ENCODE measurements around the gene TMEM26. TPM values are rescaled to one million over a fixed set of nuclear protein-coding genes. Genes with fewer than 3 reads are reported as not detected.

Gene TMEM26
- total RNA-seq, 4 donors from 2014 or later = 0.22 to 1.0 TPM; not detected in 2

DNA sequence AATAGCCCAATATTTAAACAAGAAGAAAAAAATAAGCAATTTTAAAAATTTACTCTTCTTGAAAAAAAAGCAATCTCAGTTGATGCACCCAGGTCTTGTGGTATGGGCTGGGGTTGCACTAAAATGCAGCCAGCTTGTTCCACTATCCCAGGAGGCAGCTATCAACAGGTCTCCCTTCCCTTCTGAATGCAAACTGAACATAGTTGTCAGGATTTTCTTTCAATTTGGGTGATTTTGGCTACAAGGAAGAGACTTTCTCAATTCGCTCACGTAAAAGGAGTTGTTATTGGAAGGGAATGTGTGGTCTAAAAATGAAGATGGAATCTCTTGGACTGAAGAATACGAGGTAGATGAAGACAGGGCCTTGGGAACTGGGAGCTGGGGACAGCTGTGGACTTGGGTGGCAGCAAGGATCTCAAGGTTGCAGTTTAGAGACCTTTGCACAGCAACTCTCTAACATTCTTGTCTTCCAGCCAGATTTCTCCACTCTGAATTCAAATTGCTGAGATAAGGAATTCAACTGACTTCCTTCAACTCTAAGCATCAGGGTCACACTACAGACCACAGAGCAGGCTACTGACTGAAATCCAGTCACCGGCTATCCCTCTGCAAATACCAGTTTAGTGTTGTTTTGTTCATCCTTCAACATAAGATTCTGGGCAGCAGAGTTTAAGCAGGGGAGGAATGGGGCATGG, 3.1 kb upstream of the TMEM26 start:
- TF ChIP-seq, protein P1, sequence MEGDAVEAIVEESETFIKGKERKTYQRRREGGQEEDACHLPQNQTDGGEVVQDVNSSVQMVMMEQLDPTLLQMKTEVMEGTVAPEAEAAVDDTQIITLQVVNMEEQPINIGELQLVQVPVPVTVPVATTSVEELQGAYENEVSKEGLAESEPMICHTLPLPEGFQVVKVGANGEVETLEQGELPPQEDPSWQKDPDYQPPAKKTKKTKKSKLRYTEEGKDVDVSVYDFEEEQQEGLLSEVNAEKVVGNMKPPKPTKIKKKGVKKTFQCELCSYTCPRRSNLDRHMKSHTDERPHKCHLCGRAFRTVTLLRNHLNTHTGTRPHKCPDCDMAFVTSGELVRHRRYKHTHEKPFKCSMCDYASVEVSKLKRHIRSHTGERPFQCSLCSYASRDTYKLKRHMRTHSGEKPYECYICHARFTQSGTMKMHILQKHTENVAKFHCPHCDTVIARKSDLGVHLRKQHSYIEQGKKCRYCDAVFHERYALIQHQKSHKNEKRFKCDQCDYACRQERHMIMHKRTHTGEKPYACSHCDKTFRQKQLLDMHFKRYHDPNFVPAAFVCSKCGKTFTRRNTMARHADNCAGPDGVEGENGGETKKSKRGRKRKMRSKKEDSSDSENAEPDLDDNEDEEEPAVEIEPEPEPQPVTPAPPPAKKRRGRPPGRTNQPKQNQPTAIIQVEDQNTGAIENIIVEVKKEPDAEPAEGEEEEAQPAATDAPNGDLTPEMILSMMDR (IDR thresholded peaks at IDR 0.05; ENCODE audit: low read depth) = no peak

DNA sequence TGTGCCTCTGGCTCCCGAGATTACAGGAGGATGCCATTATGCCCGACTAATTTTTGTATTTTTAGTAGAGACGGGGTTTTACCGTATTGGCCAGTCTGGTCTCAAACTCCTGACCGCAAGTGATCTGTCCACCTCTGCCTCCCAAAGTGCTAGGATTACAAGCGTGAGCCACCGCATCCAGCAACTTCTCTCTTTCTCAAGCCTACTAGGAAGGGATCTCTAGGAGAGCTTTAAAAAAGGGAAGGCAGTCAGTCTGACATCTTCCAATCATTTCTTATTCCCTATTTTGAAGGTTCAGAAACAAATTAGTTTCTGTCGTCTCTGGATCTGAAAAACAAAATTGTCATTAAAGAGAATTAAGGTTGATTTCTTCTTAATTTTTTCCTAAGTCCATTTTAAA, 2.5 kb upstream of the TMEM26 start:
- TF ChIP-seq, protein P1 (IDR thresholded peaks at IDR 0.05; ENCODE audit: low read depth) = no peak

DNA sequence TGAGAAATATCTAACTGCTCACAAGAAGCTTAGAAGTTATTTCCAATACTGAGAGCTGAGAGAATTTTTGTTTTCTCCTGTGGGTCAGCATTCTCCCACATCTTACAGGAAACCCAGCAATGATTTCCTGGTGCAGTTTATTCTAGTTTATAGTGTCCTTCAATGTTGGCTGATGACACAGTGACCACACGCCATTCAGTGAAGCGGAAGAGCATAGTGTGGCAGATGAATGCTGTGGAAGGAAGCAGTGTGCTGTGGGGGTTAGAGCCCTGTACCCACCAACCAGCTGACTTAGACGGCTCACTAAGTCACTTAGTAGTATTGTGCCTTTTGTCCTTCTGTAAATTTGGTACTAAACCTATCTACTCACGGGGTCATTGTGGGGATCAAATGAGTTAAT, 1.4 kb upstream of the TMEM26 start:
- TF ChIP-seq, protein P1 (IDR thresholded peaks at IDR 0.05; ENCODE audit: low read depth) = no peak

DNA sequence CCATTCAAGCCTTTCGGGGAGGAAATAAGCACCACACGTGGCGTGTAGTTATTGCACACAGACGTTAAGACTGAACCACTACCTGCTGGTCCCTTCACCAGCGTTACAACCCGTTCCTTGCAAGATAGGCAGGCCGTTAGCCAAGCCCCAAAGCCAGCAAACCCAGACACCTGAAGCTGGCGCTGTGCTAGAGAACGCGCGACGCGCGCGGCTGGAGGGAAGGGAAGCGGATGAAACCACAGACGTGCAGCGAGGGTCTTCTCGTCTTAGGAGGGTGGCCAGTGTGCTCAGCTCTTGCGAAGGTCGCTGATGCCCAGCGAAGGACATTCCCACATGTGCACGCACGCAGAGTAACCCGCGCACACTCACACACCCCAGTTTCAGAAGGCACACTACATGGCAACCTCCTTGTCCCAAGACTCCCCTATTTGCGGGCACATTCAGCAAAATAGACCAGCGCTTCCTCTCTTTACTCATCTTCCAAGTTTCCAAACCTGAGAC, 980 bp downstream of the TMEM26 start:
- TF ChIP-seq, protein P1 (IDR thresholded peaks at IDR 0.05; ENCODE audit: low read depth) = no peak

DNA sequence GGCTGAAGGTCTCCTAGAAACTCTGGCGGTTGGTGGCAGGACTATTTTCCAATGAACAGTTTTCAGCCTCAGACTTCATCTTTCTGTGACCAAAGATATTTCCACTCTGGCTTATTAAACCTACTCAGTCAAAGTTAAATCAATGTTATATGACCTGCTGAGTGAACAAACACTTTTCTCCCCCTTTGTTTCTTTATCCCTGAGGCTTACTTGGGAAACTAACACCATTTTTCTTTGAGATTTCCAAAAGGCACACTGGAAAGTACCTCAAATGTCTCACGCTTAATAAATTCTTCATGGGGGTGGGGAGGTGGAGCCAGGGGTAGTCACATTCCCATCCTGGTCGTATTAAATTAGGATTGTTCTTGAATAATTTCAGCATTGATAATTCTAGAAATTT, 1.8 kb downstream of the TMEM26 start:
- TF ChIP-seq, protein P1 (IDR thresholded peaks at IDR 0.05; ENCODE audit: low read depth) = no peak

DNA sequence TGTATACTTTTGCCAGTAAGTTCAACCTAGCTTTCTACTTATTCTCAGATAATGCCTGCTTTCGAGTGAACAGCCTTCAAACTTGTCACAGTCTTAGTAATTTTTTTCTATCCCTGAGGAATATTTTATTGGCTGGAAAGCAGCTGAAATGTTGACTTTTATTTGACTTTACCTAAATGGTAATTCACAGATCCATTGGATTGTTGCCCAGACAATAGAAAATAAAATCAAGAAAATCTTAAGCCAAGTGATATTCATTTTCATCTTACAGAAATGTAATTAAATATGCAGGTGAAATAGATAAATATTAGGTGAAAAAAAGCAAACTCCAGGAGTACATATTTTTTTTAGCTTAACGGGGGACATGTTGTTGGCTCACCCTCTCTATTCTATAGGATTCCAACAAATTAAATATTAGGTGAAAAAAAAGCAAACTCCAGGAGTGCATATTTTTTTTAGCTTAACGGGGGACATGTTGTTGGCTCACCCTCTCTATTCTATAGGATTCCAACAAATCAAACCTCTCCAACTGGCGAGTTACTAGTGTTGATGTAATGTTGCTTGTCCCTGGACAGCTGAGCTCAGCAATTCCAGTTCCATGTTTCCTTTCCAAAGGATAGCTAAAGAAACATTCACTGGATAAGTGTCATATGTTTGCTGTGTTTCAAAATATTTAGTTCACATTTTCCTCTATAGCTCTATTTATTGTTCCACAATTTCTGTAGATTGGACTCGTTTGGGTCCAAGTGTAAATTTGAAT, 4.2 kb downstream of the TMEM26 start:
- TF ChIP-seq, protein P1 (IDR thresholded peaks at IDR 0.05; ENCODE audit: low read depth) = no peak

DNA sequence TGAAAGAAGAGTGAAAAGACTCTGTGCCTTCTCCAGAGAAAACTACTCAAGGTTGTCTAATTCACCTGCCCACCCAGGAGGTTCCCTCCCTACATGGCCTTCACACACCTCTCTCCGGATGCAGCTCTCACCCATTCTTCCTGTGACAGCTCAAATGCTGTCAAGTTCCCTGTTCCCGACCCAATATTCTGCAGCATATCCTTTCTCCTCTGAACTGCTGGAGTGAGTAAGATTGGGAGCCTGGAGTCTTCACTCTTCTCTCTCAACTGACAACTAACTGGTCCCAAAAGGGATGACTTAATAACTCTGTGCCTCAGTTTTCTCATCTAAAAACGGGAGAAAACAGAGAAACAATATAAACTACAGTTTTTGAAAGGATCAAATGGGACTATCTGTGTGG, 5.1 kb downstream of the TMEM26 start:
- TF ChIP-seq, protein P1 (IDR thresholded peaks at IDR 0.05; ENCODE audit: low read depth) = no peak
